Measurements from ENCODE around the gene HIPK2. TPM values are rescaled to one million over a fixed set of nuclear protein-coding genes. Genes with fewer than 3 reads are reported as not detected.

HIPK2 gene
- total RNA-seq, 6 experiments from 2014 or later, result 48.5 to 68.0 (median 59.6) TPM

- DNase-seq (no peak), ATAC-seq (no peak)
- Histone ChIP-seq H3K36me3 (no peaks in the 10 kb centered on the region), H3K4me1 (no peaks in the 10 kb centered on the region), H3K4me3 (no peak overlapping the region), H3K27ac (no peak overlapping the region), H3K27me3 (no peaks in the 10 kb centered on the region), H3K9me3 (no peaks in the 10 kb centered on the region)
- WGBS (ENCODE audit: insufficient coverage, low coverage, low lambda C conversion rate, missing lambda C conversion rate), result 100% methylated on average over 1 of the region's 1 CpG
- intact Hi-C loops (cut with DNase I), result no loop called here
- no peak for TF ChIP-seq CTCF (IDR thresholded peaks at IDR 0.05)
- no peak for TF ChIP-seq POLR2A (IDR thresholded peaks at IDR 0.05)
Observed at GRCh38 chr7:139521439-139521838, 256.4 kb downstream of the HIPK2 start.

DNA sequence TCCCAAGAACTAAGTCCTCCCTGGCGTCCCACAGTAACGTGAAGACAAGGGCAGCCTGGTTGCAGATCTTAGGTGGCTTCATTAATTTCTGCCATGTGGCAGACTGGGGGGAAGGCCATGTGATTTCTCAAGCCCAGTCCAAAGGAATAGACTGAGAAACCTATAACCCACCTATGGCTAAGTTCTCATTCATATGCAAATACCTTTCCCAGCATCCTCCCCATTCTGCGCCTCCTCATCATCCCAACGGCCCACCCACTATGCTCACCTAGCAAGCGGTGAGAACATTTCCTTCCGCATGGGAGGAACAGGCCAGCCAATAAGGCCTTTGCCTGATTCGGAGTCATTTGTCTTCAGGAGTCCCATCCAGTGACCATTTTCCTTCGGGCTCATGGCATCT, 262.5 kb downstream of the HIPK2 start:
- Histone ChIP-seq H3K4me1 (no peaks in the 10 kb centered on the region), H3K36me3 (no peaks in the 10 kb centered on the region), H3K4me3 (no peak overlapping the region), H3K9me3 (no peaks in the 10 kb centered on the region), H3K27ac (no peak overlapping the region), H3K27me3 (no peaks in the 10 kb centered on the region)
- intact Hi-C loops (cut with DNase I), result no loop called here
- ATAC-seq, result no peak
- WGBS (ENCODE audit: insufficient coverage, low coverage, low lambda C conversion rate, missing lambda C conversion rate), result 77% methylated on average over 8 of the region's 8 CpGs
- TF ChIP-seq CTCF (IDR thresholded peaks at IDR 0.05) (no peak), POLR2A (IDR thresholded peaks at IDR 0.05) (no peak)
- DNase-seq, result no peak

Other genes starting within 250 kb of the HIPK2 start
- gene TBXAS1, start 51.3 kb upstream of the HIPK2 start, total RNA-seq, result 10 to 100 TPM in 4 of 6 experiments, 1 to 10 TPM in 2; 7.6 to 15.6 (median 12.2) TPM